HG02943 (cell line): Measurements from ENCODE around the gene MADCAM1.
A peak's percentile ranks its signal among the peaks of the same experiment; 100 is the strongest.

ENCODE experiments used
- ATAC-seq: cut with Tn5 transposase; IDR thresholded peaks from one replicate; pipeline ENCODE4 v1.9.1; 2021; ENCODE audit warnings: mild to moderate bottlenecking, low read depth, moderate library complexity; ENCODE audit not compliant: unreplicated experiment

The MADCAM1 gene

DNA sequence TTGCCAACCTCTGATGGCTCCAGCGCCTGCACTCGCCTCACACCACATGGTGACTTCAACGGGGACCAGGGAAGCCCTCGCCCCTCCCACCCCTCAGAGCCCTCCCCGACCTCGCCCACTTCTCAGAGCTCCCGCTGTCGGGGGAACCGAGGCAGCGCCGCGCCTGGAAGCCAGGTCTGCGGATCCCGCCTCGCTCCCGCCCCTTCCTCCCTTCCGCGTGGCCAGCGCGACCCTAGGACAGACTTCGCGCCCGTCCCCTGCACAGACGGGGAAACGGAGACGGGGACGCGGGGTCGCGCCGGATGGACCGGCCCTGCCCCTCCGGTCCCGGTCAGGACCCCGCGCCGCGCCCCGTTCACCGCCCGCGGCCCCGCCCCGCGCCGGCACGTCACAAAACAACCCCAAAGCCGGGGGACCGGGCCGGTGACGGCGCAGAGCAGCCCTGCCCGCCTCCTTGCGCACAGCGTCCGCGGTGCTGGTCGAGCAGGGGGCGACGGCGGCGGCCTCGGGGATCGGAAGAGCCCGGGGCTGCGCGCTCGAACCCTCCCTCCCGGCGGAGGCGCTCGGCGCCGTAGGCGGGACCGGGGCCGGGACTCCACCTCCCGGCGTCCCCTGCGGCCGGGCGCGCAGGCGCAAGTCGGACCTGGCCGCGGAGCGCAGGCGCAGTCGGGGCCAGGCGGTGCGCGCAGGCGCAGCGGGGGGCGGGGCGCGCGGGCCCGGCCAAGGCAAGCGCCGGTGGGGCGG is 34.9 kb downstream of the MADCAM1 start:
- ATAC-seq = peak; percentile 53

- peak; percentile 34 for ATAC-seq
These were observed 35.7 kb downstream of the MADCAM1 start, which contains the start of gene CDC34 for GRCh38 chr19:531753-532560. Gene CDC34 (plus strand): TSS chr19:531760. CDS start chr19:531932, 172 bp downstream.

DNA sequence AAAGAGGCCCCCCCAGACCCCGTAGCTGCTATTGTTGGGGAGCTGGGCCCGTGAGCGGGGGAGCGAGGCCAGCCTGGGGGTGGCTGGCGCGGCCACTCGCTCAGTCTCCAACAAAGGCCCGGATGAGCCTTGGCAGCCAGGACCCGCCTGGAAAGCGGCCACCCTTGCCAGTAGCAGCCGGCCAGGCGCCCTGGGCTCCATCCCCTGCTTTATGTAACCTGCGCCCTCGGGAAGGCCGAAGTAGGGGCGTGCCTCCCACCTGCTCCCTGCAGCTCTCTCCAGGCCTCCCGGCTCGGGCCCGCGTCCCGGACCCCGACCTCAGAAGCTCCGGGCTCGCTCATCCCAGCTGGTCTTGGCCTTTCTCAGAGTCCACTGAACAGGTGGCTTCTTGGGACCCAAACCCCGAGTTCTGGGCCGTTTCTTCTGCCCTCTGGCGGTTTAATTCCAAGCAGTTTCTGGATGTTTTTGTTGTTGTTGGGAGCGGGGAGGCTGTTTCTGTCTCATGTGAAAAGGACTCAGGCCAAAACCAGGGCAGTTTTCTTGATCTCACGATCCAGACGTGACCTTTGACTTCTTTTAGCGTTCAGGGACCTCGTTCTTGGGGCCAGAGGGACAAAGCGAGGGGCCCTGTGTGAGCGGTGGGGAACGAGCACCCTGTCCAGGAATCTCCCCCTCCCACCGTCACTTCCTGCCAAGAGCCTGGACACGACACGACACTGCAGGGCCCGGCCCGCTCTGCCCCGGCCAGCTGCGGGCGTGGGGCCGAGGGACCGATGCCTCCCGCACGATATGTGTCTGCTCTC is 36.5 kb downstream of the MADCAM1 start:
- no peak for ATAC-seq

DNA sequence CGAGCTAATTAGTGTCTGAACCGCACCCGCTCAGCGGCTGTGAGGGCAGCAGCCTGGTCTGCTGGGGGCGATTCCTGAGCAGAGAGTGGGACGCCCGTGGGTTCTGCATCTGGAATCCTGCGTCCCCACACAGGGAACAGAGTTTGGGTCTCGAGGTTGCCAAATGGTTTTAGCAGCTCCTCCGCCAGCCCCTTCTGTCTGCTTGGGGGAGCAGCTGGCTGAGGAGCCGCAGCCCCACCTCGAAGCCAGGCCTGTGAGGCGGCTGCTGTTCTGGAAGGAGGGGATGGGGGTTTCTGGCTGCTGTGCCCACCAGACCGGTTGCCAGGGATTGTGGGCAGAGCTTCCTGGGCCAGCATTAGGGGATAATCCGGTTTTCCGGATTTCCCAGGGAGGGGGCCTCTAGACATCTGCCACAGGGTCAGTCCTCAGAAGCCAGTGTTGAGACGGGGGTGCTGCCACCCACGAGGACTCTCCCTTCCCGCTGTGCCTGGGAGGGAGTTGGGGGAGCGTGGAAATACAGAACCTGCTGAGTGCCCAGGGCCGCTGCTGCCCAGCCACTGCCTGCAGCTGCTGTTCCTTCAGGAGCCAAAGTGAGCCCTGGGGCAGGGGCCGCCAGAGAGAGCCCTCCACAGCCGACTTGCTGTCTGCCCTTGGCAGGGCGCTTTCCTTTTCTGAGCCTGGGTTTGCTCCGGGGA is 37.2 kb downstream of the MADCAM1 start:
- no peak for ATAC-seq

- ATAC-seq = no peak
These were observed 37.8 kb downstream of the MADCAM1 start for GRCh38 chr19:534088-534487.

DNA sequence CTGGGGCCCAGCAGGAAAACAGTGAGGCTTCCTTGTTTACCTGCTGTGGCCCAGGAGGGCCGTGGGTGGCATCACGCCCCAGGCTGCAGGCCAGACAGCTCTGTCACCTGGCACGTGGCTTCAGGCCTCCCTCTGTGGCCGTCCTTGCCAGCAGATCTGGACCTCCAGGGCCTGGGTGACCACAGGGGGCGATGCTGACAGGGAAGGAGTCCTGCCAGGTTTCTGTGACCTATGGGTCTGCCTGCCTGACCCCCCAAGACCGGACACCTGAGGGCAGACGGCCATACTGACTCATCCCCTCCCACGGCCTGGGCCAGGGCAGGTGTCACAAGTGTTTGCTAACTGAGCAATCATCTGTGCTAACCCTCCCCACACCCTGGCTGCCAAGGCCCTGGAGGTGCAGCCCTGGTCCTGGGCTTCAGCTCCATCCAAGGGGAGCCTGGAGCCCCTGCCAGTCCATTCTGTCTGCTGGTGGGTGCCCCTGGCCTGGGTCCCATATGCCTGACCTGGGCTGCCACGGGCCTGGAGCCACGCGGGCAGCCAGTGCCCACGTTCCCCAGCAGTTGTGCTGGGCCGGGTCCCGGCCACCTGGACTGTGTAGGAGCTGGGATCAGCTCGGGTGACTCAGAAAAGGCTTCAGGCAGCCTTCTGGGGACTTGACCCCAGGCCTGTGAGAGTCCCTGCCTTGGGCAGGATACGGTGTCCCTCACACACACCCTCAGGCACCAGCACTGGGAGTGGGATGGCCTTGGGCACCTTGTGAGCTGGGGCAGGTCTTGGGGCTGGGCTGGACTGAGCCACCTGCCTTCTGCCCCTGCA is 38.9 kb downstream of the MADCAM1 start:
- no peak for ATAC-seq

- ATAC-seq = no peak
These were observed 40.0 kb downstream of the MADCAM1 start for GRCh38 chr19:536031-536880.

- ATAC-seq = no peak
These were observed 40.7 kb downstream of the MADCAM1 start for GRCh38 chr19:536881-537404.

DNA sequence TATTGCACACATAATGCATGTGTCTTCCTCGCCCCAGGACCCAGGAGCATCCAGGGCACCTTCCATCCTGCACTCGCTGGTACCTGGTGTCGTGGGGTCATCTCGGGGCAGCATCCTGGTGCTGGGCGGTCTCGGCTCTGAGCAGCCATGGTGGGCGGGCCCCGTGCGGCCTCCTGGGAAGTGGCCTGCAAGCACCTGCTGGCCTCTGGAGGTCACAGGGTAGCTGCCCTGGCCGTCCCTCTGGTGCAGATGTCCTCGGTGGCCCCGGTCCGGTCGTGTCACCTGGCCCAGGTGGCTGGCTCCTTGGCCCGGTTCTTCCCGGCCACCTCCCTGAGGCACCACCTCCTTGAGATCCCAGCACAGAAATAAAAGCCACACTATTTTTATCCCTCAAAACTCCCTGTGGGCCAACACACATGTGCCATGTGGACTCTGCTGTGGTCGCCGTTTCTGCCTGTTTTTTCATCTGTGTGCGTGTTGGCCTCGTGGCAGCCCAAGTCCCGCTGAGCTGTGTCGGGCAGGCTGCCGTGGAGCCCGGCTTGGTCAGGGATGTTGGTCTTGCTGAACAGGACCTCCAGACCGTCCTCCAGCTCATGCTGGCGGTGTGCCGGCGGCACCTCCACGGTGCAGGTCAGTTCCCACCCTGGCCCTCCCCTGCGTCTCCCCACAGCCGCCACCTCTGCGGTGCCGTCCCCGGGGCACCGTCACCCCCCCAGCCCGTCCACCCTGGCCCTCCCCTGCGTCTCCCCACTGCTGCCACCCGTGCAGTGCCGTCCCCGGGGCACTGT is 42.5 kb downstream of the MADCAM1 start:
- no peak for ATAC-seq

DNA sequence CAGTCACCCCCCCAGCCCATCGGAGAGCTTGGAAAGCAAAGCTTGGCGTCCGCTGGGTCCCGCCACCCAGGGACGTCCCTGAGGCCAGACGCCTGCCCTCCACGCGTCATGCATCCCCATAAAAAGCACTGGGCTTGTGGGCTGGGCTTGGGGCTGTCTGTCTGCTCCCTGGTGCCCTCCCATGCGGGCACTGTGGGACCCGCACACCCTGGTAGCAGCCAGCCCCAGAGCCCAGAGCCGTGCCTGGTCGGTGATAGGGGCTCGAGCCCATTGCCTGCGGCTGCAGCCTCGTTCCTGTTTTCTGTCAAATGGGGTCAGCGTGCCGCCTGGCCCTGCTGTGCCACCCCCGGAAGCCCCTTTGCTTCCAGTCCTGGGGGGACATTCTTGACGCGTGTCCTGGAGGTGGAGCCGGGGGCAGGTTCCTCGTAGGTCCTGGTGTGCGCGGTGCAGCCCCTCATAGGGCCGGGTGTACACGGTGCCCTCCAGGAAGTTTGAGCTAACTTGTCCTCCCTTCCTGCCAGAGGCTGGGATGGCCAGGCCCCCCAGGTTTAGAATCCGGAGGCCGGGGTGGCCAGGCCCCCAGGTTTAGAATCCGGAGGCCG is 43.2 kb downstream of the MADCAM1 start:
- no peak for ATAC-seq

- ATAC-seq = no peak
These were observed 44.8 kb downstream of the MADCAM1 start for GRCh38 chr19:540867-541637.

- no peak for ATAC-seq
These were observed 45.4 kb downstream of the MADCAM1 start for GRCh38 chr19:541699-542098.

DNA sequence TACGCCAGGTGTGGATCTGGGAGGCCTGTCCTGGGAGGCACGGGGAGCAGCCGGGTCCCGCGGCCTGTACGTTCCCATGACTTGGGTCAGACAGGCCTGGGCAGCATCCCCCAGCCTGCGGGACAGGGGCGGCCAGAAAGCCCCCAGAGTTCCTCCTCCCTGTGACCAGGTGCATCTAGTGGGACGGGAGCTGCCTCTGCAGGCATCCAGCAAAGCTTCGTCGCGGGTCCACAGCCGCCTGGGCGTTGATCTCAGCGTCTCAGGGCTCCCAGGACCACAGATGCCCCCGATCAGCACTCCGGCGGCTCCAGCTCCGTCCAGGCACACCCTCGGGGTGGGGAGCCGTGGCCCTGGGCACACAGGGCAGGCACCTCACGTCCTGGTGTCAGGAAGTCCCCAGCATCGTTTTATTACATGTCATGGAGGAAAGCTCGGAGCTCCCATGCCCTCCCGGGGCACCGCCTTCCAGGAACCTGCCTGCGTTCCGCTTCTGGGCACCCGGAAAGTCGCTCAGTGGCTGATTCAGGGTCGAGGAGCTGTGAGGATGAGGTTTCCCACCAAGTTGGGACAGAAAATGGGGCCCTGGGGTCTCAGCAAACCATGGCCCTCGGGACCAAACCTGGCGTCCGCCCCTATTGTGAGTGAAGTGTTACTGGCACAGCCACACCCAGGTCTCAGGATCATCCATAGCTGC is 46.0 kb downstream of the MADCAM1 start:
- ATAC-seq = no peak

GRCh38 chr19:543910-544608 is 47.8 kb downstream of the MADCAM1 start, which contains the start of gene GZMM:
Gene GZMM (plus strand): TSS chr19:544053. CDS start chr19:544072, 19 bp downstream.
- ATAC-seq = no peak

DNA sequence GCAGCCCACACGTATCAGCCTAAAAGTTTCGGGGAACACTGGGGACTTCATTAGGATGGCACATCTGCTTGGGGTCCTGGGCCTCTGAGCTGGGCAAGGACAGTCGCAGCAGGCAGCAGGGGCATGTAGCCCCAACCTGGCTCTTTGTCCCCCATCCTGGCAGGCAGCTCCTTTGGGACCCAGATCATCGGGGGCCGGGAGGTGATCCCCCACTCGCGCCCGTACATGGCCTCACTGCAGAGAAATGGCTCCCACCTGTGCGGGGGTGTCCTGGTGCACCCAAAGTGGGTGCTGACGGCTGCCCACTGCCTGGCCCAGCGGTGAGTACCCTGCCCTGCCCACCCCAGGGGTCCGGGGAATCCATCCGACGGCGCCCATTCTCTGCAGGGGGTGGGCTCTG is 50.8 kb downstream of the MADCAM1 start:
- ATAC-seq = no peak
